GM12892 (cell line): ENCODE results near the gene HP1BP3.

Experiments used
- POLR2A ChIP-seq: IDR thresholded peaks from 2 replicates; pipeline ENCODE4 v1.6.1; 2011; ENCODE audit warnings: low read depth, low read length, control low read depth
- POLR2AphosphoS5 ChIP-seq: IDR thresholded peaks from 2 replicates; pipeline ENCODE4 v1.6.1; 2011; ENCODE audit warnings: low read depth, low read length, control low read depth

GRCh38 chr1:20793236-20793635 lies 6.1 kb upstream of the HP1BP3 start:
- TF ChIP-seq POLR2AphosphoS5 (no peak), POLR2A (no peak)
